ENCODE data around the gene LDLRAD4.

Gene LDLRAD4

DNA sequence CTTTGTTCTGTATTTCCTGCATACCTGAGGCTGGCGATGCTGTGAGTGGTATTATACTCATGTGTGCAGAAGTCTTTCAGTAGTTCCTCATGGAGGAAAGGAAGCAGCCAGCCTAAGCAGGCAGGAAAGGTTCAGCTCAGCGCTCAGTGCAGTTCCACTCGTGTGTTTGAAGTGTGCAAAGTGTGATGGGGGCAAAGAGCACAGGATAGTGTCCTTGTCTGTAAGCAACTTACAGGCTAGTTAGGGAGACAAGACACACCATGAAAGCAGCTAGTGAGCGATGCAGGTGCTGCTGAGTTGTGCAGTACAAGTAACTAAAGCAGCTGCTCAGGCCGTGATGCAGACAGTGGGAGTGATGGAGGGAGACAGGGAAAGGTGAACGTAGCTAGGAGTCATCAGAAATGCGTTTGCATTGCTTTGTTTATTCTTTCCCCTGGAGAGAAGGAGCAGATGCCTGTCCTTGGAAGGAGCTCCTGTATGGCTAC lies 146.2 kb downstream of the LDLRAD4 start:
- no peaks in the 10 kb centered on the region for H3K9me3 ChIP-seq (replicated peaks; ENCODE audit: low read length)
- H3K36me3 ChIP-seq (ENCODE audit: insufficient read depth, low read length): no peaks in the 10 kb centered on the region
- no peak overlapping the region for H3K4me3 ChIP-seq (ENCODE audit: low read length)
- no peaks in the 10 kb centered on the region for H3K4me1 ChIP-seq (ENCODE audit: control insufficient read depth, insufficient read depth, low read length)
- no peak overlapping the region for H3K4me2 ChIP-seq (ENCODE audit: low read length)
- no peak overlapping the region for H3K9ac ChIP-seq (ENCODE audit: low read depth, low read length)
- peaks cover 17% of the 10 kb centered on the region for H3K27me3 ChIP-seq (ENCODE audit: control insufficient read depth, insufficient read depth, low read length)

DNA sequence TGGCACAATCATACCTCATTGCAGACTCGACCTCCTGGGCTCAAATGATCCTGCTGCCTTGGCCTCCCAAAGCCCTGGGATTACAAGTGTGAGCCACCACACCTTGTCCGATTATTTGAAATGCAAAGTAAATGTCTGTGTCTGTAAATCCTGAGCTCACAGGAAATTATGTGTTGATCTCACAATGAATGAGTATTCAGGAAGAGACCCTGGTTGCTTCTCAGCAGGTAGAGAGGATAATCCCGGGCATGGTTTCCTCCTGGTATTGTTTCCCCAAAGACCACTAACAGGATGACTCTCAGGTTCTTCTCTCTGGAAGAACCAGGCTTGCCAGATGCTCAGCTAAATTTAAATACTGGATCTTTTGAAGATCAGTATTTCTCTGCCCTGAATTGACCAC lies 147.6 kb downstream of the LDLRAD4 start:
- Histone ChIP-seq H3K36me3 (ENCODE audit: insufficient read depth, low read length) (no peaks in the 10 kb centered on the region), H3K4me3 (ENCODE audit: low read length) (no peak overlapping the region), H3K4me2 (ENCODE audit: low read length) (no peak overlapping the region), H3K4me1 (ENCODE audit: control insufficient read depth, insufficient read depth, low read length) (no peaks in the 10 kb centered on the region), H3K9ac (ENCODE audit: low read depth, low read length) (no peak overlapping the region), H3K9me3 (replicated peaks; ENCODE audit: low read length) (no peaks in the 10 kb centered on the region), H3K27me3 (ENCODE audit: control insufficient read depth, insufficient read depth, low read length) (peaks cover 14% of the 10 kb centered on the region)

DNA sequence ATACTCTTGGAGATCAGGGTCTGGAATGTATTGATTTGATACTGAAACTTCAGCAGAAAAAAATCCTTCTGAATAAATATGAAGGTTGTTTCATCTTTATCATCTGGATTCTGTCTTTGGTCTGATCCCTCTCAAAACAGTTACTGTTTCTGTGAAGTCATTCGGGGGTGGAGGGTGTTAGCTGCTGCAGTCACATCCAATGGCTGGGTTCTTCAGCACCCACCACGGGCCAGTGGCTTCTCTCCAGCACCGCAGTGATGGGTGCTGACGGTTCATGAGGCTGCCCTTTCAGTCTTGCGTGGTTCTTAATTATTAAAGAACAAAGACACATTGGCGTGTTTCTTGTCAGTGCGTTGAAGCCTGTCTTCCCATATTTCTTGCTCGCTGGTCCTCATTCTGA lies 148.0 kb downstream of the LDLRAD4 start:
- Histone ChIP-seq H3K9me3 (replicated peaks; ENCODE audit: low read length) (no peaks in the 10 kb centered on the region), H3K27me3 (ENCODE audit: control insufficient read depth, insufficient read depth, low read length) (peaks cover 14% of the 10 kb centered on the region), H3K9ac (ENCODE audit: low read depth, low read length) (no peak overlapping the region), H3K4me2 (ENCODE audit: low read length) (no peak overlapping the region), H3K36me3 (ENCODE audit: insufficient read depth, low read length) (no peaks in the 10 kb centered on the region), H3K4me3 (ENCODE audit: low read length) (no peak overlapping the region), H3K4me1 (ENCODE audit: control insufficient read depth, insufficient read depth, low read length) (no peaks in the 10 kb centered on the region)

DNA sequence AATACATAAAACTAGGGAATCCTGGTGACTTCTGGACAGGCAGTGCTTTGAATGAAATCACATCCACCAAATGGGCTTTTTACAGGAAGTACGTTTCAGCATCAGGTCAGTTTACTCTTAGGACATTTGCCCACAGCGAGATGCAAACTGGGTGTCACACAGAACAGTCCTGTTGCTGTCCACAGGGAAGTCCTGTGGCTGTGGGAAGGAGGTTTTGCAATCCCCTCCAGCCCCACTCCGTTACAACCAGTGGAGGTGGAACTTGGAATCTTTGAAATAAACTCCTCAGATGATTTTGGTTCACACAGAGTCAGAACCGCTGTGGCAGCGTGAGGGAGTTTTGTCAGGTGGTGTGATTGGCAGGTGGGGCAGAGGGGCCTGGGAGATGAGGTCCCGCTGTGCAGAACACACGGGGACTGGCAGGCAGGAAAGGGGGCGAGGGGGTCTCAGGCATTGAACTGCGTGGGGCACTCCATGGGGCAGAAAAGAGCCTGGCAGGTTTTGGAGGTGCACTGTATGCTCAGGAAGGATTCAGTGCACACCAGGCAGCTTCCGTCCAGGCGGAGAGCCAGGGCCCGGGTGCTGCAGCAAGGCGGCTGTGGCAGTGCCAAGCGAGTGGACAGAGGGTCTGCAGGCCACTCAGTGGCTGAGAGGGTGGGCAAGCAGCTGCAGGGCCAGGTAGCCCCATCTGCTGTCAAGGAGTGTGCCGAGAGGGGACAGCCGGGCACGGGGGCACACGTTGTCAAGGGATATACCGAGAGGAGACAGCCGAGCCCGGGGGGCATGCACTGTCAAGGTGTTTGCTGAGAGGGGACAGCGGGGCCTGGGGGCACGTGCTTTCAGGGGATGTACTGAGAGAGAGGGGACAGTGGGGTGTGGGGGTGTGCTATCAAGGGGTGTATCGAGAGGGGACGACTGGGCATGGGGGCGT lies 148.7 kb downstream of the LDLRAD4 start:
- peaks cover 14% of the 10 kb centered on the region for H3K27me3 ChIP-seq (ENCODE audit: control insufficient read depth, insufficient read depth, low read length)
- no peaks in the 10 kb centered on the region for H3K4me1 ChIP-seq (ENCODE audit: control insufficient read depth, insufficient read depth, low read length)
- no peak overlapping the region for H3K4me2 ChIP-seq (ENCODE audit: low read length)
- H3K9me3 ChIP-seq (replicated peaks; ENCODE audit: low read length): no peaks in the 10 kb centered on the region
- H3K4me3 ChIP-seq (ENCODE audit: low read length): no peak overlapping the region
- H3K36me3 ChIP-seq (ENCODE audit: insufficient read depth, low read length): no peaks in the 10 kb centered on the region
- H3K9ac ChIP-seq (ENCODE audit: low read depth, low read length): no peak overlapping the region

DNA sequence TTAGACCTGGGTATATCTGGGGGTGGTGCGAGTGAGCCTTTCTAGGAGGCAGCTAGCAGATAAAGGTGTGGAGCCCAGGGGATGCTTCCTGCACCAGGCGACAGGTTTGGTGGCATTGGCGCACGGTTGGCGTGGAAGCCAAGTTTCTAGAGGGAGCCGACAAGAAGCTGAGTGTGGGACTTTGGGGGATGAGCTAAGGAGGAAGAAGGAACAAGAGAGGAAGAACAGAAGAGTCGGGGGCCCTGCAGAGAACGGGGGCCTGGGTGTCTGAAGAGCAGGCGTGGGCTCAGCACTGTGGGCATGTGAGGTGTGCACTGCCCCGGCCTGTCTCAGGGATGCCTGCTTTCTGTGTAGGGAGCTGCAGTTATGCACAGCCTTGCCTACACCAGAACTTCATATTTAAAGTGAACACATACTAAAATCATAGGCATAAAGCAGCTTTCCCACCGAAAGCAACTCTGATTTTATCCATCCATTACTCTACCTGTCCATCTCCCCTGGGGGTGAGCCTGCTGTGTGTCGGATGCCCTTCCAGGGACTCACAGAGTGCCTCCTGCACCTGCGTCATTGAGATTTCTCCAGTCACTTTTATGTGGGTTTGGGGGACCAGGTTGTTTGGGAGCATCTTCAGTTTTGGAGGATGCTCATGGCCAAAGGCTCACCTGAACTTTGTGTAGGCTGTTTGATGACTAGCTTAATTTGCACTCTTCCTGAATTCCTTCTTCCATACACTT lies 149.7 kb downstream of the LDLRAD4 start:
- H3K4me2 ChIP-seq (ENCODE audit: low read length): no peak overlapping the region
- H3K4me3 ChIP-seq (ENCODE audit: low read length): no peak overlapping the region
- H3K9ac ChIP-seq (ENCODE audit: low read depth, low read length): no peak overlapping the region
- no peaks in the 10 kb centered on the region for H3K36me3 ChIP-seq (ENCODE audit: insufficient read depth, low read length)
- no peaks in the 10 kb centered on the region for H3K9me3 ChIP-seq (replicated peaks; ENCODE audit: low read length)
- H3K27me3 ChIP-seq (ENCODE audit: control insufficient read depth, insufficient read depth, low read length): peaks cover 14% of the 10 kb centered on the region
- H3K4me1 ChIP-seq (ENCODE audit: control insufficient read depth, insufficient read depth, low read length): no peaks in the 10 kb centered on the region

DNA sequence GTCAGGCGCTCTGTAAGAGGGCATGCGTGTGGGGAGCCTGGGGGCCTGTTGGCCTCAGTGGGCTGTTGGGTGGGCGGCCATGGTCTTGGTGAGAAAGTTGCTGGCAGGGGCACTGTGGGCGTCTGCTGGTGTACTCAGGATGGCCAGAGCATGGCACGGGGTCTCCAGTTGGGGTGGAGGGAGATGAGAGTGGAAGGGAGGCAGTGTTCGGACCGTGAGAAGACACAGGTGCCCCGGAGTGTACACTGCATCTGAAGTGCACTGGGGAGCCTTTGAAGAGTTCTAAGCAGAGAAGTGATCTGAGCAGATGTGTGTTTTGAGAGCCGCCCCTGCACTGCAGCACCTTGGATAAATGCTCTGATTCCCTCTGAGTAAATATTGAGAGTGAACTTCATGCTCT lies 150.8 kb downstream of the LDLRAD4 start:
- Histone ChIP-seq H3K4me3 (ENCODE audit: low read length) (no peak overlapping the region), H3K27me3 (ENCODE audit: control insufficient read depth, insufficient read depth, low read length) (peaks cover 14% of the 10 kb centered on the region), H3K4me1 (ENCODE audit: control insufficient read depth, insufficient read depth, low read length) (no peaks in the 10 kb centered on the region), H3K36me3 (ENCODE audit: insufficient read depth, low read length) (no peaks in the 10 kb centered on the region), H3K9me3 (replicated peaks; ENCODE audit: low read length) (no peaks in the 10 kb centered on the region), H3K4me2 (ENCODE audit: low read length) (no peak overlapping the region), H3K9ac (ENCODE audit: low read depth, low read length) (no peak overlapping the region)

DNA sequence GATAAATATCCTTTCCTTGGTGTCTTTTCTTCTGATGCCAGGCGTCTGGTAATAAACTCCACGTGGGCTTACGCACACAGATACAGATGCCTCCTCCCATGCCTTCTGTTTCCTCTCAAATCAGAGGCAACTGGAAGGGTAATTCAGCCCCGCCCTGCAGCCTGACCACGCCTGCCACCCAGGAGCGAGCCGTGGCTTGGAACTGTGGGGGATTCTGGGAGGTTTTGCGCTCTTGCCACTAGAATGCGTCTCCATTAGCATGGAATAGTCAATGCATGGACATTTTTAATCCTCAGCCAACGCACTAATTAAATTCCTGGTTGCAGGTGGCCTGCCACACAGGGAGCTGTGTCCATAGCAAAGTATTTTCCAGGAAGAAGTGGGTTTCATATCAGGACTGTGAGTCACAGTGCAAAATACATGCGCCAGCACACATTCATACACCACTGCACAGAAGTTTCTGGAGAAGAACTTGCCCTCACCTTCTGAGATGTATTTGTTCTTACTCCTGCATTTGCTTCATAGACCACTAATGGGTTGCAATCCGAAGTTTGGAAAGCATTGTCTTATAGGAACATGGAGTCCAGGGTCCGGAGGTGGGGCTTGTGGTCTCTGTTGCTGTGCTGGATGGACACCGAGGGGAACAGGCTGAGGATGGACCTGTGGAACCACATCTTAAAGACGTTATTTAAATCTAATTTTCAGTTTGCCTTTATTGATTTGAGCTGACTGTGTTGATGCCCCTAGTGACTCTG lies 151.4 kb downstream of the LDLRAD4 start:
- Histone ChIP-seq H3K27me3 (ENCODE audit: control insufficient read depth, insufficient read depth, low read length) (peaks cover 14% of the 10 kb centered on the region), H3K4me3 (ENCODE audit: low read length) (no peak overlapping the region), H3K4me1 (ENCODE audit: control insufficient read depth, insufficient read depth, low read length) (peaks cover 3% of the 10 kb centered on the region), H3K36me3 (ENCODE audit: insufficient read depth, low read length) (no peaks in the 10 kb centered on the region), H3K4me2 (ENCODE audit: low read length) (no peak overlapping the region), H3K9ac (ENCODE audit: low read depth, low read length) (no peak overlapping the region), H3K9me3 (replicated peaks; ENCODE audit: low read length) (no peaks in the 10 kb centered on the region)

DNA sequence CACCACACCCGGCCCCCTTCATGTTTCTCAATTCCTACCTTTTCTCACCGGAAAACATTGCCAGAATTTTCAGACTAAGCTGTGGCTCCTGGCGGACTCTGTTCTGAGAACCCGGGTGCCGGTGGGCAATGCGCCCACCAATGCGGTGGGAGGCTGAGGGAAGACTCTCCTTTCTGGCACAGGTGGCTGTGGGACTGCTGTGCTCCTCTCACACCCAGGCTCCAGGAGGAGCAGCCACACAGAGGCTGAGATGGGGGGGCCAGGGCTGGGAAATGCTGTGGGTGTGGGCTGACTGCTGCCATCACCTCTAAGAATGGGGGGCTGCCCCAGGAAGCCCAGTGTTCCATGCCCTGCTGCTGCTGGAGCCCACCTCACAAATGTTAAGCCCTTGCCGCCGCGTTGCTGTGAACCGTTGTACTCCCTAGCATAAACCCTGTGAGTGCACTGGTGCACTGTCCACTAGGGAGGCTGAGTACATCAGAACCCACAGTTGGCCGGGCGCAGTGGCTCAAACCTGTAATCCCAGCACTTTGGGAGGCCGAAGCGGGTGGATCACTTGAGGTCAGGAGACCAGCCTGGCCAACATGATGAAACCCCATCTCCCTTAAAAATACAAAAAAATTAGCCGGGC lies 152.6 kb downstream of the LDLRAD4 start:
- Histone ChIP-seq H3K9ac (ENCODE audit: low read depth, low read length) (no peak overlapping the region), H3K9me3 (replicated peaks; ENCODE audit: low read length) (no peaks in the 10 kb centered on the region), H3K27me3 (ENCODE audit: control insufficient read depth, insufficient read depth, low read length) (peaks cover 13% of the 10 kb centered on the region), H3K4me1 (ENCODE audit: control insufficient read depth, insufficient read depth, low read length) (peaks cover 10% of the 10 kb centered on the region), H3K4me2 (ENCODE audit: low read length) (no peak overlapping the region), H3K36me3 (ENCODE audit: insufficient read depth, low read length) (no peaks in the 10 kb centered on the region), H3K4me3 (ENCODE audit: low read length) (no peak overlapping the region)

DNA sequence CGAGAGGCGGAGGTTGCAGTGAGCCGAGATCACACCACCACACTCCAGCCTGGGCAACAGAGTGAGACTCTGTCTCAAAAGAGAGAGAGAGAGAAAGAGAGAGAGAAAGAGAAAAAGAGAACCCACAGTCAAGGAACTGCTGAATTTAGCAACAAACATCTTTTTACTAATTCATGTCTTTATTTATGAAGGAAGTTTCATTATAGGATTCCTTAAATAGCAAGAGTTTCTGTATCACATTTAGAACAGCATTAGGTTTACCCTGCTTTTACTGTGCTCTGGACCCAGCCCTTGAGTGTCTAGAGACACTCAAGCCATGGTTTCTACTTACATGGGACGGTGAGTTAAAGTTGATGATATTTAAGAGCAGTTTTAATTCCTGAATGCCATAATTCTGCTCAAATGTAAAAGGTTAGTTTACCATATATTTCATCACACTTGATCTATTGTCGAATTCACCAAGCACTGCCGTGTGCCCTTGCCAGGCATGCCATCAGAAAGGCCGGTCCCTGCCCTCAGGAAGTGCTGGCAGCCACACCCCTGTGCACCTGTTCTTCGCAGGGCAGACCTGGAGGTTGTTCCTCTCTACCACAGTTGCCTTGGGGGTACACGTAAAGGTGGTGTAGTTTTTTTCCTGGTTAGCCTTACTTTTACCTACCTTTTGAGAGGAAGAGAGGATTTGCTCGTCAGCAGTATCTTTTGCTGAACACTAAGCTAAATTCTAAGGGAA lies 153.3 kb downstream of the LDLRAD4 start:
- H3K36me3 ChIP-seq (ENCODE audit: insufficient read depth, low read length): no peaks in the 10 kb centered on the region
- H3K4me1 ChIP-seq (ENCODE audit: control insufficient read depth, insufficient read depth, low read length): peaks cover 10% of the 10 kb centered on the region
- no peak overlapping the region for H3K4me2 ChIP-seq (ENCODE audit: low read length)
- H3K27me3 ChIP-seq (ENCODE audit: control insufficient read depth, insufficient read depth, low read length): peaks cover 6% of the 10 kb centered on the region
- H3K9ac ChIP-seq (ENCODE audit: low read depth, low read length): no peak overlapping the region
- no peak overlapping the region for H3K4me3 ChIP-seq (ENCODE audit: low read length)
- H3K9me3 ChIP-seq (replicated peaks; ENCODE audit: low read length): no peaks in the 10 kb centered on the region

DNA sequence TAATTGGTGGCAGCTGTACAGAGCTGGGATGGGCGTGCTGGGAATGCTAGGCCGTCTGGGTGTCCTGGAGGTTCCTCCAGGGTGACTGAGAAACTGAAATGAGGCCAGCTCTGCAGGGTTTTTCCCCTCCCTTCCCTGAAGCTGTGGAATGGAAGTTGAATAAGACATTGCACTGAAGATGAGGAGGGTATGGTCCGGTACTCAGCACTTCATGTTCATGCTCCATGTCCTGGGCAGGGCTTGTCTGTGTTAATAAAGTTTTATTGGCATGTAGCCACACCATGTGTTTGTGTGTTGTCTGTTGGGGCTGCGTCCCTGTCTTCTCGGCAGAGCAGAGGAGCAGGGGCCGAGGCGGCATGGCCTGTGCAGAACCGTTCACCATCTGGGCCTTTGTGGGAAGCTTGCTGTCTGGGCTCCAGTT lies 154.0 kb downstream of the LDLRAD4 start:
- Histone ChIP-seq H3K4me1 (ENCODE audit: control insufficient read depth, insufficient read depth, low read length) (peaks cover 10% of the 10 kb centered on the region), H3K4me3 (ENCODE audit: low read length) (no peak overlapping the region), H3K36me3 (ENCODE audit: insufficient read depth, low read length) (no peaks in the 10 kb centered on the region), H3K4me2 (ENCODE audit: low read length) (no peak overlapping the region), H3K9ac (ENCODE audit: low read depth, low read length) (no peak overlapping the region), H3K27me3 (ENCODE audit: control insufficient read depth, insufficient read depth, low read length) (peaks cover 4% of the 10 kb centered on the region), H3K9me3 (replicated peaks; ENCODE audit: low read length) (no peaks in the 10 kb centered on the region)

Data from skeletal muscle satellite cell (primary cell).